HepG2 (cell line): ENCODE data around the gene S100A4. TPM values are rescaled to one million over a fixed set of nuclear protein-coding genes. Genes with fewer than 3 reads are reported as not detected.

Experiments
- MAFF ChIP-seq: IDR thresholded peaks from 2 replicates; pipeline ENCODE4 v1.6.1; 2011; ENCODE audit warnings: low read depth, low read length, improper control_type of control experiment
- MYC ChIP-seq: sonication (generic); formaldehyde crosslinking; IDR thresholded peaks from 2 replicates; pipeline ENCODE4 v1.9.0; 2021; ENCODE audit warnings: missing genetic modification reagents, borderline replicate concordance
- PHF5A ChIP-seq: IDR thresholded peaks from one replicate; pipeline ENCODE4 v1.6.1; 2018; ENCODE audit warnings: low read depth, missing genetic modification reagents; ENCODE audit not compliant: unreplicated experiment
- RBM39 ChIP-seq: fragments of 200-400 bp; formaldehyde crosslinking; IDR thresholded peaks from one replicate; pipeline ENCODE4 v1.6.1; 2018; ENCODE audit warnings: antibody characterized with exemption, mild to moderate bottlenecking, low read depth, low read length; ENCODE audit not compliant: poor library complexity, severe bottlenecking
- SP140L ChIP-seq: sonication (generic); formaldehyde crosslinking; IDR thresholded peaks from 2 replicates; pipeline ENCODE4 v1.4.0; 2020; ENCODE audit warnings: missing genetic modification reagents, borderline replicate concordance
- ZFX ChIP-seq: sonication (generic); formaldehyde crosslinking; IDR thresholded peaks from 2 replicates; pipeline ENCODE4 v1.4.0; 2020; ENCODE audit warnings: mild to moderate bottlenecking, low read depth, missing genetic modification reagents, moderate library complexity
- ZNF124 ChIP-seq: sonication (generic); formaldehyde crosslinking; IDR thresholded peaks from 2 replicates; pipeline ENCODE4 v1.4.0; 2020; ENCODE audit warnings: missing genetic modification reagents
- ZNF180 ChIP-seq: sonication (generic); formaldehyde crosslinking; IDR thresholded peaks from 2 replicates; pipeline ENCODE4 v1.4.0; 2020; ENCODE audit warnings: low read depth, missing genetic modification reagents, borderline replicate concordance
- ZNF251 ChIP-seq: sonication (generic); formaldehyde crosslinking; IDR thresholded peaks from 2 replicates; pipeline ENCODE4 v1.9.0; 2021; ENCODE audit warnings: mild to moderate bottlenecking, missing genetic modification reagents
- ZNF878 ChIP-seq: sonication (generic); formaldehyde crosslinking; IDR thresholded peaks from 2 replicates; pipeline ENCODE4 v1.8.1; 2023; ENCODE audit warnings: mild to moderate bottlenecking, missing genetic modification reagents, moderate library complexity
- polyA plus RNA-seq, 8 experiments: library from polyadenylated mRNA; depleted of rRNA in 3 of 8; stranded (reverse) in 7 of 8; unstranded in 1 of 8; fragments of >200 nt; fragmentation: Illumina TruSeq in 4 of 8; extraction: Trizol in 4 of 8; gene quantifications; 2 replicates each; pipeline versions ENCODE4 v1.2.1 to v1.2.3, GENCODE V29; 2011 to 2016; ENCODE audit warnings: low read depth in 4 of 8, missing spikeins in 1 of 8, mixed read lengths in 1 of 8; ENCODE audit not compliant: insufficient read depth in 1 of 8
- total RNA-seq, 5 experiments: library from RNA; depleted of rRNA; stranded (reverse); fragments of >200 nt; fragmentation: Illumina TruSeq; extraction: Trizol; gene quantifications; 2 replicates each; pipeline ENCODE4 v1.2.3, GENCODE V29; 2016; ENCODE audit warnings: low read depth in 1 of 5
- TF ChIP-seq, protein P1 (sequence below): sonication (generic); formaldehyde crosslinking; IDR thresholded peaks from 2 replicates; pipeline ENCODE4 v1.4.0; 2020; ENCODE audit warnings: missing genetic modification reagents, borderline replicate concordance
- TF ChIP-seq, protein P2 (sequence below): sonication (generic); formaldehyde crosslinking; IDR thresholded peaks from 2 replicates; pipeline ENCODE4 v1.5.0; 2020; ENCODE audit warnings: missing genetic modification reagents
- TF ChIP-seq, protein P3 (sequence below): sonication (generic); formaldehyde crosslinking; IDR thresholded peaks from 2 replicates; pipeline ENCODE4 v1.5.1; 2020; ENCODE audit warnings: mild to moderate bottlenecking, missing genetic modification reagents, borderline replicate concordance
- TF ChIP-seq, protein P4 (sequence below): sonication (generic); formaldehyde crosslinking; IDR thresholded peaks from 2 replicates; pipeline ENCODE4 v1.4.0; 2020; ENCODE audit warnings: missing genetic modification reagents; ENCODE audit errors: not compliant biosample characterization
- TF ChIP-seq, protein P5 (sequence below): sonication (generic); formaldehyde crosslinking; IDR thresholded peaks from 2 replicates; pipeline ENCODE4 v1.5.0; 2020; ENCODE audit warnings: missing genetic modification reagents

The S100A4 gene
- total and polyA plus RNA-seq, 2 of the 13 experiments (the other 11 are each of a cell fraction or from before 2014, with no cell fraction given): 12.9 to 20.2 TPM

DNA sequence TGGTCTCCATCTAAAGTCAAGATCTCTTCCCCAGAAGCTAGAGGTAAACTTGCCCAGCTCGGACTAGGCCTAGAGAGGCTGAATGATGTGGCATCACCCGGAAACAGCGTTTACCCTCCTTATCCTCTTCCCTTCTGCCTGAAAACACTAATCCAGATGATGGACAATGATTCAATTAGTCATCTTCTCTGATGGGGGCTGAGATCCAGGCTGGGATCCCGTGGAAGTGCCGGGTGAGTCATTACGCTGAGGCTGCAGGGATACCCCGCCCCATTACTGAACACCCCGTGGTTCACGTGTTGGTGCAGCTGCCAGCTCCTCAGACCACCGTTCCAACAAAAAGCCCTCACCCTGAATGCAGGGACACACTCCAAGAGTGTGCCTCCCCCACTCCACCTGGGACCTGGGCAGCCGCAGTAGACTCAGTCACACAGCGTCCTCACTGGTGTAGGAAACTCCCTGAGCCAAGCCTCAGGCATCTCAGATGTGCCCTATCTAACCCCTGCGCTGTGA is 11.9 kb downstream of the S100A4 start (continued):
- TF ChIP-seq, protein P1, sequence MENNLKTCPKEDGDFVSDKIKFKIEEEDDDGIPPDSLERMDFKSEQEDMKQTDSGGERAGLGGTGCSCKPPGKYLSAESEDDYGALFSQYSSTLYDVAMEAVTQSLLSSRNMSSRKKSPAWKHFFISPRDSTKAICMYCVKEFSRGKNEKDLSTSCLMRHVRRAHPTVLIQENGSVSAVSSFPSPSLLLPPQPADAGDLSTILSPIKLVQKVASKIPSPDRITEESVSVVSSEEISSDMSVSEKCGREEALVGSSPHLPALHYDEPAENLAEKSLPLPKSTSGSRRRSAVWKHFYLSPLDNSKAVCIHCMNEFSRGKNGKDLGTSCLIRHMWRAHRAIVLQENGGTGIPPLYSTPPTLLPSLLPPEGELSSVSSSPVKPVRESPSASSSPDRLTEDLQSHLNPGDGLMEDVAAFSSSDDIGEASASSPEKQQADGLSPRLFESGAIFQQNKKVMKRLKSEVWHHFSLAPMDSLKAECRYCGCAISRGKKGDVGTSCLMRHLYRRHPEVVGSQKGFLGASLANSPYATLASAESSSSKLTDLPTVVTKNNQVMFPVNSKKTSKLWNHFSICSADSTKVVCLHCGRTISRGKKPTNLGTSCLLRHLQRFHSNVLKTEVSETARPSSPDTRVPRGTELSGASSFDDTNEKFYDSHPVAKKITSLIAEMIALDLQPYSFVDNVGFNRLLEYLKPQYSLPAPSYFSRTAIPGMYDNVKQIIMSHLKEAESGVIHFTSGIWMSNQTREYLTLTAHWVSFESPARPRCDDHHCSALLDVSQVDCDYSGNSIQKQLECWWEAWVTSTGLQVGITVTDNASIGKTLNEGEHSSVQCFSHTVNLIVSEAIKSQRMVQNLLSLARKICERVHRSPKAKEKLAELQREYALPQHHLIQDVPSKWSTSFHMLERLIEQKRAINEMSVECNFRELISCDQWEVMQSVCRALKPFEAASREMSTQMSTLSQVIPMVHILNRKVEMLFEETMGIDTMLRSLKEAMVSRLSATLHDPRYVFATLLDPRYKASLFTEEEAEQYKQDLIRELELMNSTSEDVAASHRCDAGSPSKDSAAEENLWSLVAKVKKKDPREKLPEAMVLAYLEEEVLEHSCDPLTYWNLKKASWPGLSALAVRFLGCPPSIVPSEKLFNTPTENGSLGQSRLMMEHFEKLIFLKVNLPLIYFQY (CRISPR knock-in tag): no peak
- no peak for TF ChIP-seq ZNF878 (CRISPR knock-in tag)
- no peak for TF ChIP-seq PHF5A (CRISPR knock-in tag)
- TF ChIP-seq, protein P2, sequence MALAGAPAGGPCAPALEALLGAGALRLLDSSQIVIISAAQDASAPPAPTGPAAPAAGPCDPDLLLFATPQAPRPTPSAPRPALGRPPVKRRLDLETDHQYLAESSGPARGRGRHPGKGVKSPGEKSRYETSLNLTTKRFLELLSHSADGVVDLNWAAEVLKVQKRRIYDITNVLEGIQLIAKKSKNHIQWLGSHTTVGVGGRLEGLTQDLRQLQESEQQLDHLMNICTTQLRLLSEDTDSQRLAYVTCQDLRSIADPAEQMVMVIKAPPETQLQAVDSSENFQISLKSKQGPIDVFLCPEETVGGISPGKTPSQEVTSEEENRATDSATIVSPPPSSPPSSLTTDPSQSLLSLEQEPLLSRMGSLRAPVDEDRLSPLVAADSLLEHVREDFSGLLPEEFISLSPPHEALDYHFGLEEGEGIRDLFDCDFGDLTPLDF (CRISPR knock-in tag): no peak
- TF ChIP-seq MYC (CRISPR knock-in tag): no peak
- TF ChIP-seq ZNF124 (CRISPR knock-in tag): no peak
- TF ChIP-seq, protein P3, sequence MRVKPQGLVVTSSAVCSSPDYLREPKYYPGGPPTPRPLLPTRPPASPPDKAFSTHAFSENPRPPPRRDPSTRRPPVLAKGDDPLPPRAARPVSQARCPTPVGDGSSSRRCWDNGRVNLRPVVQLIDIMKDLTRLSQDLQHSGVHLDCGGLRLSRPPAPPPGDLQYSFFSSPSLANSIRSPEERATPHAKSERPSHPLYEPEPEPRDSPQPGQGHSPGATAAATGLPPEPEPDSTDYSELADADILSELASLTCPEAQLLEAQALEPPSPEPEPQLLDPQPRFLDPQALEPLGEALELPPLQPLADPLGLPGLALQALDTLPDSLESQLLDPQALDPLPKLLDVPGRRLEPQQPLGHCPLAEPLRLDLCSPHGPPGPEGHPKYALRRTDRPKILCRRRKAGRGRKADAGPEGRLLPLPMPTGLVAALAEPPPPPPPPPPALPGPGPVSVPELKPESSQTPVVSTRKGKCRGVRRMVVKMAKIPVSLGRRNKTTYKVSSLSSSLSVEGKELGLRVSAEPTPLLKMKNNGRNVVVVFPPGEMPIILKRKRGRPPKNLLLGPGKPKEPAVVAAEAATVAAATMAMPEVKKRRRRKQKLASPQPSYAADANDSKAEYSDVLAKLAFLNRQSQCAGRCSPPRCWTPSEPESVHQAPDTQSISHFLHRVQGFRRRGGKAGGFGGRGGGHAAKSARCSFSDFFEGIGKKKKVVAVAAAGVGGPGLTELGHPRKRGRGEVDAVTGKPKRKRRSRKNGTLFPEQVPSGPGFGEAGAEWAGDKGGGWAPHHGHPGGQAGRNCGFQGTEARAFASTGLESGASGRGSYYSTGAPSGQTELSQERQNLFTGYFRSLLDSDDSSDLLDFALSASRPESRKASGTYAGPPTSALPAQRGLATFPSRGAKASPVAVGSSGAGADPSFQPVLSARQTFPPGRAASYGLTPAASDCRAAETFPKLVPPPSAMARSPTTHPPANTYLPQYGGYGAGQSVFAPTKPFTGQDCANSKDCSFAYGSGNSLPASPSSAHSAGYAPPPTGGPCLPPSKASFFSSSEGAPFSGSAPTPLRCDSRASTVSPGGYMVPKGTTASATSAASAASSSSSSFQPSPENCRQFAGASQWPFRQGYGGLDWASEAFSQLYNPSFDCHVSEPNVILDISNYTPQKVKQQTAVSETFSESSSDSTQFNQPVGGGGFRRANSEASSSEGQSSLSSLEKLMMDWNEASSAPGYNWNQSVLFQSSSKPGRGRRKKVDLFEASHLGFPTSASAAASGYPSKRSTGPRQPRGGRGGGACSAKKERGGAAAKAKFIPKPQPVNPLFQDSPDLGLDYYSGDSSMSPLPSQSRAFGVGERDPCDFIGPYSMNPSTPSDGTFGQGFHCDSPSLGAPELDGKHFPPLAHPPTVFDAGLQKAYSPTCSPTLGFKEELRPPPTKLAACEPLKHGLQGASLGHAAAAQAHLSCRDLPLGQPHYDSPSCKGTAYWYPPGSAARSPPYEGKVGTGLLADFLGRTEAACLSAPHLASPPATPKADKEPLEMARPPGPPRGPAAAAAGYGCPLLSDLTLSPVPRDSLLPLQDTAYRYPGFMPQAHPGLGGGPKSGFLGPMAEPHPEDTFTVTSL (CRISPR knock-in tag): no peak
- TF ChIP-seq RBM39: no peak
- TF ChIP-seq, protein P4, sequence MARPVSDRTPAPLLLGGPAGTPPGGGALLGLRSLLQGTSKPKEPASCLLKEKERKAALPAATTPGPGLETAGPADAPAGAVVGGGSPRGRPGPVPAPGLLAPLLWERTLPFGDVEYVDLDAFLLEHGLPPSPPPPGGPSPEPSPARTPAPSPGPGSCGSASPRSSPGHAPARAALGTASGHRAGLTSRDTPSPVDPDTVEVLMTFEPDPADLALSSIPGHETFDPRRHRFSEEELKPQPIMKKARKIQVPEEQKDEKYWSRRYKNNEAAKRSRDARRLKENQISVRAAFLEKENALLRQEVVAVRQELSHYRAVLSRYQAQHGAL: no peak
- no peak for TF ChIP-seq ZNF251 (CRISPR knock-in tag)
- TF ChIP-seq, protein P5, sequence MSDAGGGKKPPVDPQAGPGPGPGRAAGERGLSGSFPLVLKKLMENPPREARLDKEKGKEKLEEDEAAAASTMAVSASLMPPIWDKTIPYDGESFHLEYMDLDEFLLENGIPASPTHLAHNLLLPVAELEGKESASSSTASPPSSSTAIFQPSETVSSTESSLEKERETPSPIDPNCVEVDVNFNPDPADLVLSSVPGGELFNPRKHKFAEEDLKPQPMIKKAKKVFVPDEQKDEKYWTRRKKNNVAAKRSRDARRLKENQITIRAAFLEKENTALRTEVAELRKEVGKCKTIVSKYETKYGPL (CRISPR knock-in tag): no peak
- TF ChIP-seq MAFF: no peak
- no peak for TF ChIP-seq ZNF180 (CRISPR knock-in tag)
- TF ChIP-seq SP140L (CRISPR knock-in tag): no peak
- TF ChIP-seq ZFX (CRISPR knock-in tag): 0 out of 2 replicates have a peak, but pooled peaks have one; percentile 26
